ENCODE data around the gene PECR. TPM values are rescaled to one million over a fixed set of nuclear protein-coding genes. Genes with fewer than 3 reads are reported as not detected.
"Not testable (repeated sequence)": the region's sequence is repeated elsewhere in the genome, so short reads cannot be mapped to it uniquely, and the experiment has no call there.

The PECR gene
- total and polyA plus RNA-seq, 10 of the 15 experiments (the other 5 are each of a cell fraction or from before 2014, with no cell fraction given): 7.6 to 37.4 (median 25.7) TPM

DNA sequence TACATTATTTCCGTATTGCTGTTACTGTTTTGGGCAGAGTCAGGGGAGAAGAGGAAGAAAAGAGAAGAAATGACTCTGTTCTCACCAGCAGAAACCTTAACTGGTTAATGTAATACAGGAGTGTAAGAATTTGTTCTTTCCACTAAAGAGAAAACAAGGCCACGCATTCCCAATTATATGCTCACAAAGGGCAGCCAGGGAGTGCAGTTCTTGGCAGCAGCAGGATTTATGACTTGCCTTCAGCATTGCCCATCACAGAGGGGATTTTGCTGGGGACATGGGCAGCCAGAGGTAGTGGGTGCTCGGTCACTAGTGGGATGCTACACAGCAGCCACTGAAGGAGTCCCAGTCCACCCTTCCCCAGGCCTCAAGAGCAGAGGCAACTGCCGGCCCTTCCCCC is 86.7 kb downstream of the PECR start (continued):
- TF ChIP-seq, protein P1, sequence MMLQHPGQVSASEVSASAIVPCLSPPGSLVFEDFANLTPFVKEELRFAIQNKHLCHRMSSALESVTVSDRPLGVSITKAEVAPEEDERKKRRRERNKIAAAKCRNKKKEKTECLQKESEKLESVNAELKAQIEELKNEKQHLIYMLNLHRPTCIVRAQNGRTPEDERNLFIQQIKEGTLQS (IDR thresholded peaks at IDR 0.05; ENCODE audit: borderline replicate concordance, extremely low read depth, low read depth, low read length): no peak

DNA sequence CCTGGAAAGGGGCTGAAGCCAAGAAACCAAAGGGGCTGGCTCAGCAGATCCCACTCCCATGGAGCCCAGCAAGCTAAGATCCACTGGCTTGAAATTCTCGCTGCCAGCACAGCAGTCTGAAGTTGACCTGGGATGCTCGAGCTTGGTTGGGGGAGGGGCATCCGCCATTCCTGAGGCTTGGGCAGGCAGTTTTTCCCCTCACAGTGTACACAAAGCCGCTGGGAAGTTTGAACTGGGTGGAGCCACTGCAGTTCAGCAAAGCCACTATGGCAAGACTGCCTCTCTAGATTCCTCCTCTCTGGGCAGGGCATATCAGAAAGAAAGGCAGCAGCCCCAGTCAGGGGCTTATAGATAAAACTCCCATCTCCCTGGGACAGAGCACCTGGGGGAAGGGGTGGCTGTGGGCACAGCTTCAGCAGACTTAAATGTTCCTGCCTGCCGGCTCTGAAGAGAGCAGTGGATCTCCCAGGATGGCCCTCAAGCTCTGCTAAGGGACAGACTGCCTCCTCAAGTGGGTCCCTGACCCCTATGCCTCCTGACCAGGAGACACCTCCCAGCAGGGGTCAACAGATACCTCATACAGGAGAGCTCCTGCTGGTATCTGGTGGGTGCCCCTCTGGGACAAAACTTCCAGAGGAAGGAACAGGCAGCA is 92.9 kb downstream of the PECR start:
- H3K9me3 ChIP-seq (replicated peaks; ENCODE audit: control insufficient read depth, insufficient read depth, low read length): peaks cover 14% of the 10 kb centered on the region; the same call in 2 of the 3 replicates
- DNase-seq (ENCODE audit: low read depth, low spot score); SMC1A ChIA-PET (ENCODE audit: uncharacterized antibody, unreplicated experiment); POLR2A ChIA-PET; intact Hi-C loops (cut with micrococcal nuclease; ENCODE audit: unreplicated experiment); H3K4me2 ChIP-seq (ENCODE audit: control insufficient read depth, insufficient read depth); H3K4me3 ChIP-seq; H3K4me1 ChIP-seq (ENCODE audit: control insufficient read depth, insufficient read depth, low read length); H3K9ac ChIP-seq (ENCODE audit: control insufficient read depth, insufficient read depth, low read length); RAD21 ChIA-PET (ENCODE audit: unreplicated experiment); H3K27me3 ChIP-seq (replicated peaks in 1 of 2; ENCODE audit: control insufficient read depth in 2 of 2, insufficient read depth in 2 of 2, low read length in 1 of 2); FAIRE-seq; H3K79me2 ChIP-seq (ENCODE audit: control insufficient read depth, insufficient read depth, low read length); H3K27ac ChIP-seq (ENCODE audit: control insufficient read depth, insufficient read depth); BruUV-seq (replicated peaks); ATAC-seq; H2AFZ ChIP-seq (ENCODE audit: control insufficient read depth, low read depth, low read length); in situ Hi-C loops (cut with MboI); H4K20me1 ChIP-seq (ENCODE audit: control insufficient read depth, insufficient read depth); H3K36me3 ChIP-seq (ENCODE audit: control insufficient read depth in 2 of 2, insufficient read depth in 2 of 2, low read length in 1 of 2): not testable (repeated sequence)
- CTCF ChIA-PET: interaction anchor here (0.6 kb wide), 1 partner anchor 81 kb away, joined by 3 read pairs; no protein-coding TSS in a partner anchor
- WGBS (ENCODE audit: insufficient coverage, insufficient replicate concordance, low lambda C conversion rate, missing lambda C conversion rate): 87% methylated on average over 5 of the region's 5 CpGs

Other genes starting within 250 kb of the PECR start
- gene MREG, start 68.3 kb downstream of the PECR start, total RNA-seq (2014; rRNA removed): 39.0 and 40.9 TPM in 2 replicates
- 27.9 and 28.5 TPM in 2 replicates for gene MREG, start 68.3 kb downstream of the PECR start, total RNA-seq (2014; rRNA removed; fragmentation: Illumina TruSeq; extraction: Trizol)
- 45.0 and 46.3 TPM in 2 replicates for gene MREG, start 68.3 kb downstream of the PECR start, total RNA-seq (2021)
- 31.9 and 47.2 TPM in 2 replicates for gene MREG, start 68.3 kb downstream of the PECR start, polyA plus RNA-seq (2011; rRNA removed)
- 23.8 and 30.2 TPM in 2 replicates for gene MREG, start 68.3 kb downstream of the PECR start, polyA plus RNA-seq (2014; fragmentation: Illumina TruSeq; extraction: Trizol)
- 10 to 100 TPM; 16.8 to 21.3 TPM for gene MREG, start 68.3 kb downstream of the PECR start, polyA plus RNA-seq (2014; fragmentation: Nextera tagmentation; extraction: Ambion mirVana)
- 34.1 and 34.5 TPM in 2 replicates for gene MREG, start 68.3 kb downstream of the PECR start, polyA plus RNA-seq (2014; rRNA removed)
- gene MREG, start 68.3 kb downstream of the PECR start, polyA plus RNA-seq (2016; fragmentation: Nextera tagmentation; extraction: Ambion mirVana): 10 to 100 TPM in 1 of 2 experiments, 1 to 10 TPM in 1; 6.9 to 28.6 TPM
- gene TMEM169, start 110 bp upstream of the PECR start, total RNA-seq (2014; rRNA removed): 1.4 and 1.6 TPM in 2 replicates
- 2.5 TPM in 2 replicates for gene TMEM169, start 110 bp upstream of the PECR start, total RNA-seq (2014; rRNA removed; fragmentation: Illumina TruSeq; extraction: Trizol)
- 2.4 and 2.7 TPM in 2 replicates for gene TMEM169, start 110 bp upstream of the PECR start, total RNA-seq (2021)
- gene TMEM169, start 110 bp upstream of the PECR start, polyA plus RNA-seq (2011; rRNA removed): 0.13 and 0.23 TPM in 2 replicates
- gene TMEM169, start 110 bp upstream of the PECR start, polyA plus RNA-seq (2014; fragmentation: Illumina TruSeq; extraction: Trizol): 2.3 and 2.8 TPM in 2 replicates
- 1 to 10 TPM in 1 of 2 experiments, under 1 TPM in 1; 0.57 to 1.2 TPM for gene TMEM169, start 110 bp upstream of the PECR start, polyA plus RNA-seq (2014; fragmentation: Nextera tagmentation; extraction: Ambion mirVana)
- gene TMEM169, start 110 bp upstream of the PECR start, polyA plus RNA-seq (2014; rRNA removed): 1.5 and 3.2 TPM in 2 replicates
- gene TMEM169, start 110 bp upstream of the PECR start, polyA plus RNA-seq (2016; fragmentation: Nextera tagmentation; extraction: Ambion mirVana): 1 to 10 TPM; 2.1 to 3.1 TPM
- gene XRCC5, start 27.5 kb upstream of the PECR start, total RNA-seq (2014; rRNA removed): 403 and 444 TPM in 2 replicates
- gene XRCC5, start 27.5 kb upstream of the PECR start, total RNA-seq (2014; rRNA removed; fragmentation: Illumina TruSeq; extraction: Trizol): 489 and 508 TPM in 2 replicates
- gene XRCC5, start 27.5 kb upstream of the PECR start, total RNA-seq (2021): 479 and 499 TPM in 2 replicates
- 636 and 704 TPM in 2 replicates for gene XRCC5, start 27.5 kb upstream of the PECR start, polyA plus RNA-seq (2011; rRNA removed)
- gene XRCC5, start 27.5 kb upstream of the PECR start, polyA plus RNA-seq (2014; fragmentation: Illumina TruSeq; extraction: Trizol): 496 and 588 TPM in 2 replicates
- 100 to 1,000 TPM; 552 to 556 TPM for gene XRCC5, start 27.5 kb upstream of the PECR start, polyA plus RNA-seq (2014; fragmentation: Nextera tagmentation; extraction: Ambion mirVana)
- gene XRCC5, start 27.5 kb upstream of the PECR start, polyA plus RNA-seq (2014; rRNA removed): 227 and 259 TPM in 2 replicates
- gene XRCC5, start 27.5 kb upstream of the PECR start, polyA plus RNA-seq (2016; fragmentation: Nextera tagmentation; extraction: Ambion mirVana): 100 to 1,000 TPM; 770 to 815 TPM

Data from GM12878 (cell line).